Endothelial cell of umbilical vein (primary cell): ENCODE results near the gene SRGAP1. TPM values are rescaled to one million over a fixed set of nuclear protein-coding genes. Genes with fewer than 3 reads are reported as not detected.

Experiments used
- BruUV-seq: library from RNA; stranded (reverse); fragments of 400-500 nt; replicated peaks from 2 replicates; lab custom pipeline; 2021; lab: Mats Ljungman, UMichigan
- CTCF ChIA-PET: fragments of 300-600, 350-600 bp; sonication (Branson Sonifier 250); formaldehyde crosslinking; loops from one replicate; lab custom pipeline; 2021; ENCODE audit warnings: antibody characterized with exemption, inconsistent platforms; lab: Charles Lee
- POLR2A ChIA-PET: fragments of 300-600, 350-600 bp; sonication (Branson Sonifier 250); formaldehyde crosslinking; loops from one replicate; lab custom pipeline; 2021; ENCODE audit warnings: antibody characterized with exemption, inconsistent platforms; lab: Charles Lee
- DNase-seq: peaks from one replicate; pipeline ENCODE4 v3.0.0-alpha.2; 2011; ENCODE audit warnings: low read depth, low spot score
- FAIRE-seq: peaks from 2 replicates; lab custom pipeline; 2011; peaks lifted over from hg19 to GRCh38; lab: Jason Lieb, UNC
- H2AFZ ChIP-seq: 2 replicates; pipeline ENCODE4 v1.6.0; 2012; ENCODE audit warnings: low read depth, low read length, control low read depth, inconsistent platforms
- H3K27ac ChIP-seq: 2 replicates; pipeline ENCODE4 v1.5.1; 2011; ENCODE audit warnings: low read depth, mild to moderate bottlenecking, control low read depth, low read length, moderate library complexity; ENCODE audit not compliant: insufficient read depth
- H3K27me3 ChIP-seq, 2 experiments: 2 replicates each; pipeline versions ENCODE4 v1.6.0 to v1.6.1; 2011; ENCODE audit warnings: low read length in 2 of 2, mixed read lengths in 1 of 2; ENCODE audit not compliant: control insufficient read depth in 2 of 2, insufficient read depth in 2 of 2
- H3K36me3 ChIP-seq, 2 experiments: 2 replicates in 1 of 2; 3 replicates in 1 of 2; pipeline ENCODE4 v1.5.1; 2011; ENCODE audit warnings: low read length in 2 of 2, mild to moderate bottlenecking in 1 of 2, moderate library complexity in 1 of 2; ENCODE audit not compliant: control insufficient read depth in 2 of 2, insufficient read depth in 2 of 2; ENCODE audit errors: extremely low read depth in 1 of 2
- H3K4me1 ChIP-seq: 3 replicates; pipeline ENCODE4 v1.5.1; 2011; ENCODE audit warnings: mild to moderate bottlenecking, low read length; ENCODE audit not compliant: control insufficient read depth, insufficient read depth; ENCODE audit errors: extremely low read depth
- H3K4me2 ChIP-seq: 2 replicates; pipeline ENCODE4 v1.6.1; 2011; ENCODE audit warnings: low read length, control low read depth, mixed read lengths; ENCODE audit not compliant: insufficient read depth
- H3K4me3 ChIP-seq, 3 experiments: fragments of 200-600 bp in 1 of 3; sonication (generic), shearing (Covaris generic) in 1 of 3; replicated peaks in 1 of 3; 2 replicates each; pipeline ENCODE4 v1.5.1; 2011 to 2016; ENCODE audit warnings: control low read depth in 3 of 3, low read length in 3 of 3, mild to moderate bottlenecking in 2 of 3, inconsistent platforms in 1 of 3, low read depth in 1 of 3, moderate library complexity in 1 of 3; ENCODE audit not compliant: insufficient read depth in 1 of 3
- H3K79me2 ChIP-seq: 2 replicates; pipeline ENCODE4 v1.6.0; 2012; ENCODE audit warnings: low read length, inconsistent platforms; ENCODE audit not compliant: control insufficient read depth, insufficient read depth
- H3K9ac ChIP-seq: replicated peaks from 2 replicates; pipeline ENCODE3; 2011; ENCODE audit warnings: low read length, control low read depth; ENCODE audit not compliant: insufficient read depth; ENCODE audit errors: extremely low read depth
- H3K9me1 ChIP-seq: replicated peaks from 3 replicates; pipeline ENCODE4 v1.6.0; 2011; ENCODE audit warnings: mild to moderate bottlenecking, low read length; ENCODE audit not compliant: control insufficient read depth, insufficient read depth; ENCODE audit errors: extremely low read depth
- H3K9me3 ChIP-seq: replicated peaks from 2 replicates; pipeline ENCODE4 v1.5.1; 2012; ENCODE audit warnings: low read length, inconsistent platforms; ENCODE audit not compliant: control insufficient read depth, insufficient read depth
- H4K20me1 ChIP-seq: replicated peaks from 2 replicates; pipeline ENCODE3; 2011; ENCODE audit warnings: mild to moderate bottlenecking, low read length; ENCODE audit not compliant: control insufficient read depth, insufficient read depth; ENCODE audit errors: extremely low read depth
- CTCF ChIP-seq, 2 donors: IDR thresholded peaks; 1 replicate in 1 of 2; 2 replicates in 1 of 2; pipeline ENCODE4 v1.5.1; 2011; ENCODE audit warnings: low read length in 2 of 2, mild to moderate bottlenecking in 2 of 2, moderate library complexity in 2 of 2, control low read depth in 1 of 2, inconsistent platforms in 1 of 2, low read depth in 1 of 2; ENCODE audit not compliant: insufficient read depth in 1 of 2; ENCODE audit errors: extremely low read depth in 1 of 2
- EZH2 ChIP-seq: IDR thresholded peaks from 2 replicates; pipeline ENCODE4 v1.6.1; 2012; ENCODE audit warnings: borderline replicate concordance, low read depth, mild to moderate bottlenecking, moderate library complexity, low read length, inconsistent platforms; ENCODE audit not compliant: severe bottlenecking
- FOS ChIP-seq: IDR thresholded peaks from 2 replicates; pipeline ENCODE4 v1.6.1; 2011; ENCODE audit warnings: mild to moderate bottlenecking, low read length, moderate library complexity, borderline replicate concordance; ENCODE audit not compliant: insufficient read depth
- GATA2 ChIP-seq: IDR thresholded peaks from 2 replicates; pipeline ENCODE4 v1.7.0; 2011; ENCODE audit warnings: low read depth, mild to moderate bottlenecking, moderate library complexity, mixed read lengths, low read length; ENCODE audit not compliant: insufficient read length, insufficient read depth
- JUN ChIP-seq: IDR thresholded peaks from 2 replicates; pipeline ENCODE4 v1.6.1; 2011; ENCODE audit warnings: borderline replicate concordance, low read depth; ENCODE audit not compliant: insufficient read length, insufficient read depth
- MAX ChIP-seq: IDR thresholded peaks from 2 replicates; pipeline ENCODE4 v1.6.1; 2011; ENCODE audit not compliant: insufficient read depth, insufficient read length
- MYC ChIP-seq: IDR thresholded peaks from one replicate; pipeline ENCODE4 v1.6.1; 2011; ENCODE audit warnings: mild to moderate bottlenecking, low read depth, low read length
- POLR2A ChIP-seq: IDR thresholded peaks from 2 replicates; pipeline ENCODE4 v1.6.1; 2012; ENCODE audit warnings: low read depth, mild to moderate bottlenecking, control low read depth, low read length
- POLR2AphosphoS5 ChIP-seq: IDR thresholded peaks from 2 replicates; pipeline ENCODE4 v1.6.1; 2012; ENCODE audit warnings: low read depth, mild to moderate bottlenecking, control low read depth, low read length, moderate library complexity; ENCODE audit not compliant: insufficient read depth
- dilution Hi-C: fragments of 300-500 bp; cut with MboI; formaldehyde crosslinking; loops from one replicate; pipeline ENCODE4 v1.15.0; 2019; ENCODE audit warnings: low sequenced_read_pairs; ENCODE audit not compliant: extremely low pct_ligation_motif_present
- intact Hi-C: fragments of 100-400 bp; cut with micrococcal nuclease; formaldehyde crosslinking; loops from one replicate; pipeline ENCODE4 v1.10.0; 2022
- polyA plus RNA-seq, 4 experiments: library from polyadenylated mRNA; depleted of rRNA in 3 of 4; stranded (reverse) in 3 of 4; unstranded in 1 of 4; fragments of >200 nt; gene quantifications; 2 replicates each; pipeline versions ENCODE4 v1.2.1 to v1.2.3, GENCODE V29; 2011 to 2012; ENCODE audit warnings: missing spikeins in 1 of 4
- total RNA-seq: library from RNA; stranded (reverse); gene quantifications from 2 replicates; pipeline ENCODE4 v1.2.3, GENCODE V29; 2021

SRGAP1 gene
- total and polyA plus RNA-seq, 2 donors (not counting 3 experiments of a cell fraction or from before 2014, with no cell fraction given), result 4.9 to 16.3 TPM

GRCh38 chr12:63822352-63822751, 22.1 kb upstream of the SRGAP1 start:
- Histone ChIP-seq H3K27ac (no peak overlapping the region), H3K9me1 (no peaks in the 10 kb centered on the region), H3K79me2 (no peaks in the 10 kb centered on the region), H2AFZ (peak overlapping the region; percentile 91), H4K20me1 (no peaks in the 10 kb centered on the region), H3K36me3 (no peaks in the 10 kb centered on the region), H3K4me1 (peaks cover 2% of the 10 kb centered on the region), H3K9me3 (no peaks in the 10 kb centered on the region), H3K4me3 (no peak overlapping the region), H3K4me2 (peak overlapping the region; percentile 7), H3K27me3 (peaks cover 0 to 1% of the 10 kb centered on the region in 2 experiments), H3K9ac (no peak overlapping the region)
- BruUV-seq, result no TSS peak
- CTCF ChIA-PET, result interaction anchor here (0.6 to 1.7 kb wide), 5 partner anchors 9 to 434 kb away, joined by 3 to 6 read pairs (median 5); no protein-coding TSS in a partner anchor
- POLR2A ChIA-PET, result no interaction called here
- DNase-seq, result no peak
- dilution Hi-C loops, result no loop called here
- TF ChIP-seq POLR2A (no peak), GATA2 (no peak), POLR2AphosphoS5 (no peak), JUN (no peak), CTCF (IDR thresholded peaks at IDR 0.05; ENCODE audit: extremely low read depth in 1 of 2, insufficient read depth in 1 of 2, low read depth in 1 of 2, low read length in 2 of 2) (no peak), MYC (no peak), FOS (no peak), EZH2 (no peak), MAX (no peak)
- FAIRE-seq, result no peak
- intact Hi-C loops, result no loop called here
